Activated CD4-positive, alpha-beta T cell treated with anti-CD3 and anti-CD28 coated beads, Interleukin-2, amount 50 U/mL, for 16 hours (primary cell): ENCODE measurements around the gene CCBE1.

Source experiments
- DNase-seq: peaks from one replicate; pipeline ENCODE4 v3.0.0-alpha.2; 2020

CCBE1 gene

GRCh38 chr18:59564561-59564960 lies 132.7 kb downstream of the CCBE1 start:
- DNase-seq, result no peak

- DNase-seq, result no peak
These were observed 133.9 kb downstream of the CCBE1 start for GRCh38 chr18:59563176-59563785.

- no peak for DNase-seq
These were observed 134.5 kb downstream of the CCBE1 start for GRCh38 chr18:59562751-59563150.

GRCh38 chr18:59561612-59562011 lies 135.6 kb downstream of the CCBE1 start:
- DNase-seq, result no peak

GRCh38 chr18:59560556-59560955 lies 136.7 kb downstream of the CCBE1 start:
- no peak for DNase-seq

- DNase-seq, result no peak
These were observed 137.7 kb downstream of the CCBE1 start for GRCh38 chr18:59559528-59559927.

GRCh38 chr18:59555995-59556659 lies 141.1 kb downstream of the CCBE1 start:
- DNase-seq, result no peak

GRCh38 chr18:59554796-59555335 lies 142.4 kb downstream of the CCBE1 start:
- DNase-seq, result no peak

GRCh38 chr18:59553273-59553870 lies 143.9 kb downstream of the CCBE1 start:
- no peak for DNase-seq

- no peak for DNase-seq
These were observed 145.2 kb downstream of the CCBE1 start for GRCh38 chr18:59551902-59552635.

GRCh38 chr18:59550174-59550516 lies 147.1 kb downstream of the CCBE1 start:
- no peak for DNase-seq

GRCh38 chr18:59549503-59550173 lies 147.6 kb downstream of the CCBE1 start:
- DNase-seq, result no peak

GRCh38 chr18:59547581-59548182 lies 149.5 kb downstream of the CCBE1 start:
- no peak for DNase-seq

GRCh38 chr18:59546188-59546587 lies 151.0 kb downstream of the CCBE1 start:
- DNase-seq, result no peak

- no peak for DNase-seq
These were observed 156.4 kb downstream of the CCBE1 start for GRCh38 chr18:59540780-59541179.

- DNase-seq, result no peak
These were observed 156.9 kb downstream of the CCBE1 start for GRCh38 chr18:59540346-59540745.

- DNase-seq, result no peak
These were observed 158.1 kb downstream of the CCBE1 start for GRCh38 chr18:59539108-59539507.

GRCh38 chr18:59537579-59537978 lies 159.6 kb downstream of the CCBE1 start:
- no peak for DNase-seq

- peak; percentile 14 for DNase-seq
These were observed 161.1 kb downstream of the CCBE1 start for GRCh38 chr18:59536166-59536565.

GRCh38 chr18:59535055-59535454 lies 162.2 kb downstream of the CCBE1 start:
- DNase-seq, result no peak

GRCh38 chr18:59528866-59529265 lies 168.4 kb downstream of the CCBE1 start:
- no peak for DNase-seq

- DNase-seq, result no peak
These were observed 176.5 kb downstream of the CCBE1 start for GRCh38 chr18:59520562-59521355.
